HL-60 (cell line): ENCODE measurements around the gene ZNF689.

Experiments
- CTCF ChIP-seq: IDR thresholded peaks from one replicate; pipeline ENCODE4 v1.5.1; 2011; ENCODE audit warnings: low read length, control low read depth, inconsistent platforms; ENCODE audit not compliant: insufficient read depth
- GABPA ChIP-seq: IDR thresholded peaks from 2 replicates; pipeline ENCODE4 v1.6.1; 2012; ENCODE audit warnings: low read depth
- POLR2AphosphoS5 ChIP-seq: IDR thresholded peaks from 2 replicates; pipeline ENCODE4 v1.6.1; 2012; ENCODE audit warnings: low read depth
- REST ChIP-seq: IDR thresholded peaks from 2 replicates; pipeline ENCODE4 v1.6.1; 2012; ENCODE audit warnings: low read depth; ENCODE audit not compliant: insufficient replicate concordance
- SPI1 ChIP-seq: IDR thresholded peaks from 2 replicates; pipeline ENCODE4 v1.6.1; 2012; ENCODE audit warnings: low read depth, mild to moderate bottlenecking, borderline replicate concordance

GRCh38 chr16:30585022-30585399 is 25.2 kb downstream of the ZNF689 start:
- TF ChIP-seq CTCF (no peak), GABPA (no peak), POLR2AphosphoS5 (no peak), REST (no peak), SPI1 (no peak)
